ENCODE results near the gene GALNT6.

GRCh38 chr12:51421266-51421884 lies 30.2 kb upstream of the GALNT6 start:
- TF ChIP-seq CTCF (IDR thresholded peaks at IDR 0.05) (peak; percentile 56 to 75 (median 70)), POLR2A (IDR thresholded peaks at IDR 0.05) (no peak)
